ENCODE measurements around the gene SGIP1.

DNA sequence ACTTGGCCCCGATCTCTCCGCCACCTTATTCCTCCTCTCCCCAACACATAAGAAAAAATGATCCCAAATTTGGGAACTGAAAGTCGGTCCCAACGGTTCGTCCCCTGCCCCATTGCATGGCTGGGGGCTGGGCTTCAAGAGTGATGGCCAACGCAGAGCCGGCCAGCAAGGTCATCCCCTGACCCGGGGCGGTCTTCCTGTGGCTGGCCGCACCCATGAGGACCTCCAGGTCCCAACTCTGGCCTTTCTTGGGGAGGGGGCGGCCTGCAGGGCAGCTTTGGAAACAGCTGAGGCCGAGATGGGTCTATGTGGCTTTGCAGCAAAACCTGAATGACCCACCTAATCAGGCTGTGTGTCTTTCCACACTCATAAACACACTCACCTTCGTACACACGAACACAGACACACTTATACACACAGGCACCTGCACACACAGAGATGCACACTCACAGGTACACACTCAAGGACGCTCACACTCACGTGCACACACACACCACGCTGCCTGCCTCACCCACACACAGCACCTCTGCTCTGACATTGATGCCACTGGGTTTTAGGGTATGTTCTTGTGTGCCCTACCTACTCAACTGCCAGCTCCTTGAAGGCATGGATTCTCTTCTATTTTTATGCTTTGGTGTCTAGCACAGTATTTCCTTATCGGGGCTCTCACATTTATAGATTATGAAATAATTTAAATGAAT, 218.9 kb downstream of the SGIP1 start:
- TF ChIP-seq, protein P1, sequence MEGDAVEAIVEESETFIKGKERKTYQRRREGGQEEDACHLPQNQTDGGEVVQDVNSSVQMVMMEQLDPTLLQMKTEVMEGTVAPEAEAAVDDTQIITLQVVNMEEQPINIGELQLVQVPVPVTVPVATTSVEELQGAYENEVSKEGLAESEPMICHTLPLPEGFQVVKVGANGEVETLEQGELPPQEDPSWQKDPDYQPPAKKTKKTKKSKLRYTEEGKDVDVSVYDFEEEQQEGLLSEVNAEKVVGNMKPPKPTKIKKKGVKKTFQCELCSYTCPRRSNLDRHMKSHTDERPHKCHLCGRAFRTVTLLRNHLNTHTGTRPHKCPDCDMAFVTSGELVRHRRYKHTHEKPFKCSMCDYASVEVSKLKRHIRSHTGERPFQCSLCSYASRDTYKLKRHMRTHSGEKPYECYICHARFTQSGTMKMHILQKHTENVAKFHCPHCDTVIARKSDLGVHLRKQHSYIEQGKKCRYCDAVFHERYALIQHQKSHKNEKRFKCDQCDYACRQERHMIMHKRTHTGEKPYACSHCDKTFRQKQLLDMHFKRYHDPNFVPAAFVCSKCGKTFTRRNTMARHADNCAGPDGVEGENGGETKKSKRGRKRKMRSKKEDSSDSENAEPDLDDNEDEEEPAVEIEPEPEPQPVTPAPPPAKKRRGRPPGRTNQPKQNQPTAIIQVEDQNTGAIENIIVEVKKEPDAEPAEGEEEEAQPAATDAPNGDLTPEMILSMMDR (IDR thresholded peaks at IDR 0.05) = no peak
- no peak for TF ChIP-seq POLR2A (IDR thresholded peaks at IDR 0.05)

Data from prostate gland (tissue), 2 donors.